HG03280 (cell line): Measurements from ENCODE around the gene DAZ4.
"Not testable (repeated sequence)": the region's sequence is repeated elsewhere in the genome, so short reads cannot be mapped to it uniquely, and the experiment has no call there.

Experiments used
- ATAC-seq: cut with Tn5 transposase; IDR thresholded peaks from one replicate; pipeline ENCODE4 v1.9.1; 2021; ENCODE audit warnings: mild to moderate bottlenecking, moderate library complexity; ENCODE audit not compliant: unreplicated experiment

DAZ4 gene, protein sequence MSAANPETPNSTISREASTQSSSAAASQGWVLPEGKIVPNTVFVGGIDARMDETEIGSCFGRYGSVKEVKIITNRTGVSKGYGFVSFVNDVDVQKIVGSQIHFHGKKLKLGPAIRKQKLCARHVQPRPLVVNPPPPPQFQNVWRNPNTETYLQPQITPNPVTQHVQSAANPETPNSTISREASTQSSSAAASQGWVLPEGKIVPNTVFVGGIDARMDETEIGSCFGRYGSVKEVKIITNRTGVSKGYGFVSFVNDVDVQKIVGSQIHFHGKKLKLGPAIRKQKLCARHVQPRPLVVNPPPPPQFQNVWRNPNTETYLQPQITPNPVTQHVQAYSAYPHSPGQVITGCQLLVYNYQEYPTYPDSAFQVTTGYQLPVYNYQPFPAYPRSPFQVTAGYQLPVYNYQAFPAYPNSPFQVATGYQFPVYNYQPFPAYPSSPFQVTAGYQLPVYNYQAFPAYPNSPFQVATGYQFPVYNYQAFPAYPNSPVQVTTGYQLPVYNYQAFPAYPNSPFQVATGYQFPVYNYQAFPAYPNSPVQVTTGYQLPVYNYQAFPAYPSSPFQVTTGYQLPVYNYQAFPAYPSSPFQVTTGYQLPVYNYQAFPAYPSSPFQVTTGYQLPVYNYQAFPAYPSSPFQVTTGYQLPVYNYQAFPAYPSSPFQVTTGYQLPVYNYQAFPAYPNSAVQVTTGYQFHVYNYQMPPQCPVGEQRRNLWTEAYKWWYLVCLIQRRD

GRCh38 chrY:24833619-24834018 lies at the start of gene DAZ4:
Gene DAZ4, plus strand, starts transcription at chrY:24833919. Its CDS starts 208 bp downstream, at chrY:24834127.
- ATAC-seq = not testable (repeated sequence)

DNA sequence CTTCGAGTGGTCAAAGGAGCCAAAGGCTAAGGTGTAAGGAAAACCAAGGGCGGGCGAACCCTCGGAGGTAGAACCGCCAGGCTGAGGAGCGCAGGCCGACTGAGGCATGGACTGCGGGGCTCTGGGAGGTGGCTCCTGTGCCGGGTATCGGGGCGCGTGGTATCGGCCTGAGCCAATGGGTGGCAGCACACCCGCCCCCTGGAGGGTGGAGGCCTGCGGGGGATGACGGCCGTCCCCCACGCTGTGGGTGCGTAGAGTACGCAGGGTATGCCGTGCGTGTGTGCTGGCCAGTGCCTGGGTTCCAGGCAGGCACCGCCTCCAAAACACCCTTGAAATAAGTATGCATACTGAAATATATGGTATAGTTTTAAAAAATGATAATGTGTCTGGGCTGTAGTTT lies 20.4 kb upstream of the DAZ4 start, which contains the start of gene DAZ3:
Gene DAZ3, minus strand, starts transcription at position 101 of the 400 bp plus-strand sequence. CDS start 208 bp downstream, outside the sequence.
- not testable (repeated sequence) for ATAC-seq

DNA sequence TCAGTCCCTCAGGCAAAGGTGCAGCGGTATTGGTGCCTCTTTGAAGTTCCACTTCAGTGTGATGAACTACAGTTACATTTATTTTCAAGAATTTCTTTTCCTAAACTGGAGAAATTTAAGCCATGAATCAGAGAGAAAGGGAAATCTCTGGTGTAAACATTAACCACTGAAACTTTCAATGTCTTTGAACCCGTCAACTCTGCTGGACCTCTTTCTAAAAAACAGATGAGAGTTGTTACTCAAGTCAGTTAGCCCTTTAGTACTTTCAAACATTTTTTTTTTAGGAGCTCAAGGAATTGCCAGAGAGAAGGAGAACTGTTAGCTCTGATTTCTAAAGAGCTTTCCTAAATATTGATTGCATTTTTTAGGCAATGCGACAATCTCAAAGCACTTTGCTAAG lies 11.9 kb upstream of the DAZ4 start:
- not testable (repeated sequence) for ATAC-seq

- not testable (repeated sequence) for ATAC-seq
Observed at GRCh38 chrY:24824184-24824879, 9.4 kb upstream of the DAZ4 start.

DNA sequence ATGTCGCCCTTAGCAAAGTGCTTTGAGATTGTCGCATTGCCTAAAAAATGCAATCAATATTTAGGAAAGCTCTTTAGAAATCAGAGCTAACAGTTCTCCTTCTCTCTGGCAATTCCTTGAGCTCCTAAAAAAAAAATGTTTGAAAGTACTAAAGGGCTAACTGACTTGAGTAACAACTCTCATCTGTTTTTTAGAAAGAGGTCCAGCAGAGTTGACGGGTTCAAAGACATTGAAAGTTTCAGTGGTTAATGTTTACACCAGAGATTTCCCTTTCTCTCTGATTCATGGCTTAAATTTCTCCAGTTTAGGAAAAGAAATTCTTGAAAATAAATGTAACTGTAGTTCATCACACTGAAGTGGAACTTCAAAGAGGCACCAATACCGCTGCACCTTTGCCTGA lies 8.7 kb upstream of the DAZ4 start:
- ATAC-seq = not testable (repeated sequence)
